Measurements from ENCODE around the gene GALNT2. TPM values are rescaled to one million over a fixed set of nuclear protein-coding genes. Genes with fewer than 3 reads are reported as not detected.

GALNT2 gene
- total and polyA plus RNA-seq, 2 donors (not counting 1 experiment from before 2014, with no cell fraction given), result 19.0 to 184 TPM

GRCh38 chr1:230029244-230029941, 37.6 kb upstream of the GALNT2 start:
- Mint-ChIP-seq H3K4me1 (peaks cover 2% of the 10 kb centered on the region), H3K27me3 (peaks cover 7% of the 10 kb centered on the region), H3K9me3 (ENCODE audit: insufficient read depth) (peaks cover 3% of the 10 kb centered on the region), H3K4me3 (no peak overlapping the region), H3K27ac (no peak overlapping the region)
- no peaks in the 10 kb centered on the region for H4K20me1 ChIP-seq (ENCODE audit: control insufficient read depth, insufficient read depth, low read length, poor library complexity, severe bottlenecking)
- no peaks in the 10 kb centered on the region for H3K79me2 ChIP-seq (ENCODE audit: control insufficient read depth, insufficient read depth, low read length)
- TF ChIP-seq EZH2 (IDR thresholded peaks at IDR 0.05; ENCODE audit: borderline replicate concordance, insufficient read depth, low read depth, low read length, poor library complexity, severe bottlenecking) (no peak), CTCF (IDR thresholded peaks at IDR 0.05) (no peak)
- no peak overlapping the region for H3K27ac ChIP-seq (ENCODE audit: low read length in 2 of 2)
- intact Hi-C loops (cut with micrococcal nuclease), result no loop called here
- H3K4me1 ChIP-seq (ENCODE audit: control insufficient read depth in 2 of 2, insufficient read depth in 2 of 2, low read length in 2 of 2), result no peaks in the 10 kb centered on the region
- ChIA-PET CTCF (no interaction called here), POLR2A (no interaction called here)
- no peak for DNase-seq
- H3K9ac ChIP-seq (ENCODE audit: low read length), result no peak overlapping the region
- no peaks in the 10 kb centered on the region for H3K27me3 ChIP-seq (replicated peaks in 1 of 4; ENCODE audit: control extremely low read depth in 1 of 4, control insufficient read depth in 3 of 4, insufficient read depth in 4 of 4, low read length in 3 of 4)
- H3K36me3 ChIP-seq (replicated peaks in 1 of 2; ENCODE audit: control extremely low read depth in 1 of 2, control insufficient read depth in 1 of 2, extremely low read depth in 1 of 2, insufficient read depth in 2 of 2, low read length in 1 of 2), result no peaks in the 10 kb centered on the region
- no peak overlapping the region for H2AFZ ChIP-seq (ENCODE audit: insufficient read depth, low read depth, low read length, poor library complexity, severe bottlenecking)
- 98% methylated on average over 6 of the region's 14 CpGs for WGBS (ENCODE audit: insufficient coverage)
- no peak overlapping the region for H3K4me3 ChIP-seq (ENCODE audit: control extremely low read depth in 1 of 5, extremely low read depth in 1 of 5, insufficient read depth in 1 of 5, low read depth in 2 of 5, low read length in 4 of 5)
- no peak overlapping the region for H3K4me2 ChIP-seq (replicated peaks; ENCODE audit: low read depth, low read length, poor library complexity, severe bottlenecking)
- H3K9me3 ChIP-seq (ENCODE audit: control extremely low read depth in 1 of 3, control insufficient read depth in 2 of 3, insufficient read depth in 1 of 3, low read length in 2 of 3), result peaks cover 0 to 11% (median 6%) of the 10 kb centered on the region in 3 donors
- ATAC-seq (ENCODE audit: low read depth), result no peak

- Mint-ChIP-seq H3K9me3 (ENCODE audit: insufficient read depth) (peaks cover 3% of the 10 kb centered on the region), H3K27me3 (peaks cover 4% of the 10 kb centered on the region), H3K4me3 (no peak overlapping the region), H3K27ac (no peak overlapping the region), H3K4me1 (peaks cover 2% of the 10 kb centered on the region)
- H2AFZ ChIP-seq (ENCODE audit: insufficient read depth, low read depth, low read length, poor library complexity, severe bottlenecking), result no peak overlapping the region
- POLR2A ChIA-PET, result no interaction called here
- H3K27me3 ChIP-seq (replicated peaks in 1 of 4; ENCODE audit: control extremely low read depth in 1 of 4, control insufficient read depth in 3 of 4, insufficient read depth in 4 of 4, low read length in 3 of 4), result no peaks in the 10 kb centered on the region
- DNase-seq (no peak), ATAC-seq (ENCODE audit: low read depth) (no peak)
- no peaks in the 10 kb centered on the region for H3K4me1 ChIP-seq (ENCODE audit: control insufficient read depth in 2 of 2, insufficient read depth in 2 of 2, low read length in 2 of 2)
- H3K27ac ChIP-seq (ENCODE audit: low read length in 2 of 2), result no peak overlapping the region
- no CpG with 5 or more reads among the region's 2 CpGs for WGBS (ENCODE audit: insufficient coverage)
- CTCF ChIA-PET, result no interaction called here
- H3K9me3 ChIP-seq (ENCODE audit: control extremely low read depth in 1 of 3, control insufficient read depth in 2 of 3, insufficient read depth in 1 of 3, low read length in 2 of 3), result peaks cover 0 to 11% (median 10%) of the 10 kb centered on the region in 3 donors
- no peaks in the 10 kb centered on the region for H4K20me1 ChIP-seq (ENCODE audit: control insufficient read depth, insufficient read depth, low read length, poor library complexity, severe bottlenecking)
- intact Hi-C loops (cut with micrococcal nuclease), result no loop called here
- H3K79me2 ChIP-seq (ENCODE audit: control insufficient read depth, insufficient read depth, low read length), result no peaks in the 10 kb centered on the region
- no peak overlapping the region for H3K4me3 ChIP-seq (ENCODE audit: control extremely low read depth in 1 of 5, extremely low read depth in 1 of 5, insufficient read depth in 1 of 5, low read depth in 2 of 5, low read length in 4 of 5)
- H3K36me3 ChIP-seq (replicated peaks in 1 of 2; ENCODE audit: control extremely low read depth in 1 of 2, control insufficient read depth in 1 of 2, extremely low read depth in 1 of 2, insufficient read depth in 2 of 2, low read length in 1 of 2), result no peaks in the 10 kb centered on the region
- H3K9ac ChIP-seq (ENCODE audit: low read length), result no peak overlapping the region
- TF ChIP-seq CTCF (IDR thresholded peaks at IDR 0.05) (no peak), EZH2 (IDR thresholded peaks at IDR 0.05; ENCODE audit: borderline replicate concordance, insufficient read depth, low read depth, low read length, poor library complexity, severe bottlenecking) (no peak)
- no peak overlapping the region for H3K4me2 ChIP-seq (replicated peaks; ENCODE audit: low read depth, low read length, poor library complexity, severe bottlenecking)
Measured at GRCh38 chr1:230030122-230030821, 36.8 kb upstream of the GALNT2 start.
